SK-N-DZ (cell line): ENCODE results near the gene FXYD1.
"Not testable (repeated sequence)": the region's sequence is repeated elsewhere in the genome, so short reads cannot be mapped to it uniquely, and the experiment has no call there.

Source experiments
- DNase-seq: peaks from one replicate; pipeline ENCODE4 v3.0.0-alpha.2; 2015; ENCODE audit warnings: low spot score

FXYD1 gene

DNA sequence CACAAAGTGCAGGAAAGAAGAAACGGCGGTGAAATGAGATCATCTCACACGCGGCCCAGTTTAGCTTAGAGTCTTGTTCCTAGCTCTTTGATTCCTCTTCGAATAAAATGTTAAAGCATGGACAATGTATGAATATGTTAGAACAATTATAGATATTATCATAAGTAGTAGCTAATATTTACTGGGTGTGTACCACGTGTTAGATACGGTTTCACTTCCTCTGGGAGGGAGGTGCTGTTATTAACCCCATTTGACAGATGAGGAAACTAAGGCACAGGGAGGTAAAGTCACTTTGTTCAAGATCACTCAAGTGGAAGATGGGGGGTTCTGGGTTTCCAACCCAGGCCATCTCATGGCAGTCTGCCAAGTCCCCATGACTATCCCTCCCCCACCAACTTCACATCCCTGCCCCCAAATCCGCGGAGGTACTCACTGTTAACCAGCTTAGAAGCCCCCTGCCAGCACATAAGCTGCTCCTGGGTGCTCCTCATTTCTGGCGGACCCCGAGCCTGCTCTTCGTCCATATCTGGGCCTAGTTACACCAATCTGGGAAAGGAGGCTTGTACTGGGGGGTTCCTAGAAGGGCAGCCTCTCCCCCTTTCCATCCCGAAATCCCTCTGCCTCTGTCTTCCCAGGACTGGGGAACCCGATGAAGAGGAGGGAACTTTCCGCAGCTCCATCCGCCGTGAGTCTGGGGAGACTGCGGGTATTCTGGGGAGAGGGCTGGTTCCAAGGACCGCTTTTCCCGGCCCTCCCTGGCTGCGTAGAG lies 3.4 kb downstream of the FXYD1 start:
- DNase-seq: no peak

- DNase-seq: no peak
Measured at GRCh38 chr19:35142606-35143230, 4.1 kb downstream of the FXYD1 start.

DNA sequence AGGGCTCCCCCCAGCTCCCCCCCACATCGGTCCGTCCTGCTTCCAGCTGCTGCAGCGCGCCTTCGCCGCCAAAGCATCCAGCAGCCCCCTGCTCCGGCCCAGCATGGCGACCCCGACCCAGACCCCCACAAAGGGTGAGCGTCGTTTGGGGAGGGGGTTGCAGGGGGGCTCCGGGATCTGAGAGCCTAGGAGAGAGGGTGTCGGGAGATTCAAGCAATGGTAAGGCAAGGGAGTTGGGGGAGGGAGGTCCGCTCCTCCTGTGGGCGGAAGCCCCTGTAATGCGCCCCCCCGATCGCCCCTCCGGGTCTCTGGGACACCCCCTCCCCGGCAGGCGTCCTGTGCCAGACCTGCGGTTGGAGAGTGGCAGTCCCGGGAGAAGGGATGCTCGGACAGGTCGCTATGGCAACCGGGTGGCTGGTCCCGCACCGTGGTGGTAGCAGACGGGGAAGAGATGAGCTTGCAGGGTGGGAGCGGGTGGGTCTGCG lies 4.6 kb downstream of the FXYD1 start, which contains the start of gene FXYD7:
Gene FXYD7, plus strand, starts transcription at position 25 of the 485 bp plus-strand sequence. Its CDS starts 79 bp downstream, at position 104.
- DNase-seq: peak; percentile 38

- DNase-seq: no peak
Measured at GRCh38 chr19:35143818-35144217, 5.2 kb downstream of the FXYD1 start.

- no peak for DNase-seq
Measured at GRCh38 chr19:35144259-35144599, 5.6 kb downstream of the FXYD1 start.

DNA sequence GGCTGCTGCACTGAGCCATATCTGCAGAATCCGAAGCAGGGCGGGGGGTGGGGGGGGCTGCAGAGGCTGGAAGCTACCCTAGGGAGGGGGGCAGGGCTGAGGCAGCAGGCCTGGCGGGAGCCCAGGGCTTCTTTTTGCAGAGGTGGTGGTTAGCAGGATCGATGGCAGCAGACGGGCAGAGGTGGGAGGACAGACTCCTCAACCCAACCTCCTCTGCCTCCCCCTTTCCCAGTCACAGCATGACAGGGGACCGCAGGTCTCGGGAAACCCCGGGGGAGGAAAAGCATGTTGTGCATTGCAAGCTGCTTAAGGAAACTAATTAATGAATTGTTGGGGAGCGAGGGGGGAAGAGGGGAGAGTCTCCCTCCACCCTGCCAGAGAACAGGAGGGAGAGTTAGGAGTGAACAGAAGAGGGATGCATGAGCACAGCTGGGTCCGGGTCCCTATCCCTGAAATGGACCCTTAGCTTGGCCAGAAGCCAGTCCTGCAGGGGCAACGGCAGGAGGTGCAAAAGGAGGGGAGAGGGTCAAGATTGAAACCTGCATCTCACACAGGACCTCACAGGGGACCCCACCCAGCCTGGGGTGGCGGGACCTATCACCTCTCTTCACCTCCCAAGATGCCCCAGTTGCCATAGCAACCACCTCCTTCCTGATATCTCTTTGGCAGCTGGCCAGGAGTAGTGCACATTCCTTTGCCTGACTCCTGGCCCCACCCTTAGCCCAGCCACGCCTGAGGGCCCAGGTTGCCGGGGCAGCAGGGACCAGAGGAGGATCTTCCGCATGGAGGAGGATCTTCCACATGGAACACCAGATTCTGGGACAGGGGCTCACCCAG lies 6.2 kb downstream of the FXYD1 start:
- peak; percentile 16 for DNase-seq

GRCh38 chr19:35146746-35147459 lies 8.3 kb downstream of the FXYD1 start:
- DNase-seq: no peak

DNA sequence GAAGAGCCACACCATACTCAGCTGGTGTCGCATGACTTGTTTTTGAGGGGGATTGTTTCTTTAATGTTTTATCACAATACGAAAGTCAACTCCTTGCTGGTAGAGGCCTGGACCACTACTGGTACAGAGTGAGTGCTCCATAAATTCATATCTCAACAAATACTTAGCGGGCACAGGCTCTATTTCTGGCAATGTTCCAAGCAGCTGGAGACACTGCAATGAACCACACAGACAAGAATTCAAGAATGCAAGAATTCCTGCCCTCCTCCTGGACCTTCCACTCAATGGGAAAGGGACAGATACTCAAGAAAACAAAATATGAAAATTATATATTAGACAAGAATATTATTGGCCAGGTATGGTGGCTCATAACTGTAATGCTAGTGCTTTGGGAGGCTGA lies 10.8 kb downstream of the FXYD1 start:
- DNase-seq: no peak

- no peak for DNase-seq
Measured at GRCh38 chr19:35150445-35150844, 11.8 kb downstream of the FXYD1 start.

DNA sequence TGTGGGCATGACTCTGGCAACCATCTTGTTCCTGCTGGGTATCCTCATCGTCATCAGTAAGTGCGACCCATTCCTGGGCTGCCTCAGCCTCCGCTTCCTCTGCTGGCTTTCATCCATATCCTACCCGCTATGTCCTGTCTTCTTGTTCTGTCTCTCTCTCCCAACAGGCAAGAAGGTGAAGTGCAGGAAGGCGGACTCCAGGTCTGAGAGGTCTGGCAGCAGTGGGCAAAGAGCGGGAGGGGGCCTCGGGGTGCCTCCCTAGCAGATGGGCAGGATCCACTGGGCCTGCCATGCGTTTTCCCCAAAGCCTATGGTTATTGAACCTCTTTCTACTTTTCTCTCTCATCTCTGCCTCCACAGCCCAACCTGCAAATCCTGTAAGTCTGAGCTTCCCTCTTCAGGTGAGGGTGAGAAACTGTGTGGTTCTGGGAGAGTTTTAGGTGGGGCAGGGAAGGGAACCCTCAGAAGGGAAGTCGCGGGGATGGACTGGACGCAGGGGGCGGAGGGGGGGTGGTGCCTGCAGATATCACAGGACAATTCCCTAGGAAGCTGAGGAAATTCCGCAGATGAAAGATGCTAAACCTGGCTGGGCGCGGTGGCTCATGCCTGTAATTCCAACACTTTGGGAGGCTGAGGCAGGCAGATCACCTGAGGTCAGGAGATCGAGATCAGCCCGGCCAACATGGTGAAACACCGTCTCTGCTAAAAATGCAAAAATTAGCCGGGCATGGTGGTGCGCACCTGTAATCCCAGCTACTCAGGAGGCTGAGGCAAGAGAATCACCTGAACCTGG lies 12.8 kb downstream of the FXYD1 start:
- no peak for DNase-seq

GRCh38 chr19:35153129-35153522 lies 14.5 kb downstream of the FXYD1 start:
- DNase-seq: not testable (repeated sequence)

GRCh38 chr19:35153701-35154524 lies 15.3 kb downstream of the FXYD1 start:
- DNase-seq: no peak

DNA sequence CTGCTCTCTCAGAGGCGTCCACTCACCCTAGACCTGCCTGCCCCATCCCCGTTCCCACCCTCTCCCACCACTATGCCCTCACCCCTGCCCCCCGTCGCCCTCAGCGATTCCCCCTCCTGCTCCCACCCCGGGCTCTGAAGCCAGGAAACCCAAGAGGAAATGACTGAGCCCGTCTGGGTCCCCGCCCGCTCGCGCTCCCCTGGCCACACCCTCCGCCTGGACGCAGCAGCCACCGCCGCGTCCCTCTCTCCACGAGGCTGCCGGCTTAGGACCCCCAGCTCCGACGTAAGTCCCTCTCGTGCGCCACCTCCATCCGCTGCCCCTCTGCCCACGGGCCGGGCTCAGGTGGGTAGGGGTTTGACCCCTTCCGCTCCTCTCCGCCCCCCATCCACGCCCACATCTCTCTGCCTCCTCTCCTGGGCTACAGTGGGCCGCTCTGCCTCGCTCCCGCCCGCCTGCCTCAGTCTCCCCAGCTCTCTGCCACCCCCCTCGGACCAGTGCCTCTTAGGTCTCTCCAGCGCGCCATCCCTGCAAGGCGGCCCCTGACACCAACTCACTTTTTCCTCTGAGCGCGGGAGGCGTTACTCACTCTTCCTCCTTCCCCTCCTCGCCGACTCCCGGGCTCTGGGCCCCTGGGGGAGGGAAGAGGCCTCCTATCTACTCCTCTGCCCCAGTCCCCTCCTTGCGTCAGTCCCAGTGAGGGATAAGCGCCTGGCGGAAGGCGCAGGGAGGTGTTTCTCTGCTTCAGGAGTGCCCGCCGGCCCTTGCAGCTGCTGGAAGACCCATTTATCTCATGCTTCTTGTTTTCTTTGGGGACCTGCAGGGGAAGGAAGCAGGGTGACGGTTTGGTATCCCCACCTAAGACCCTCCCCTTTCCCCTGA lies 16.1 kb downstream of the FXYD1 start, which contains the start of gene FXYD5:
Gene FXYD5, plus strand, starts transcription at position 211 of the 882 bp plus-strand sequence. CDS start 816 bp downstream, outside the sequence.
- no peak for DNase-seq

- DNase-seq: no peak
Measured at GRCh38 chr19:35155441-35155840, 16.8 kb downstream of the FXYD1 start.

DNA sequence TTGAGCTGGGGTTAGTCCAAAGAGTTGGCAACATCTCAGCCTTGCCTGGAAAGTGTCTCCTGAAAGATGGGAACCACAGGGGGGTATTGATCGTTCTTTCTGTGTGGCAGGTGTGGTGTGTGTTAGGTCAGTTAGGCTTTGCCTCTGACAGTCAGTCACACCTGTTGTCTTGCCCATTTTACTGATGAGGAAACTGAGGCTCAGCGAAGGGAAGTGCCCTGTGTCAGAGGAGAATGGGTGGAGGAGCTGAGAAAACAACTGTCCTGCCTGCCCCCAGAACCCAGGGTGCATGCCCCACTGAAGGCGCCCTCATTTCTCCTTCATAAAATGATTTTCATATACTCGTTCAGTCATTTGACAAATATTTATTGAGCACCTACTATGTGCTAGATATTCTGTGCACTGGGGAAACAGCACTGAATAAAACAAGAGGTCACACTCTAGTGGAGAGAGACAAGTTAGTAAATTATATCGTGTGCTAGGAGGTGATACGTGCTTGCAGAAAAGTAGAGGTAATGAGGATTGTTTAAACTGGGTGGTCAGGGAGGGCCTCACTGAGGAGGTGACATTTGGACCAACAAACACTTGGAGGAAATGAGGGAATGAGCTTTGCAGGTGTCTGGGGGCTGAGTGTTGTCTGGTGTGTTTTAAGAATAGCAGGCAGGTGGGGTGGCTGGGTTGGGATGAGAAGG lies 17.5 kb downstream of the FXYD1 start:
- DNase-seq: no peak

GRCh38 chr19:35156673-35157014 lies 18.0 kb downstream of the FXYD1 start:
- no peak for DNase-seq

GRCh38 chr19:35157431-35157830 lies 18.8 kb downstream of the FXYD1 start:
- no peak for DNase-seq

GRCh38 chr19:35159606-35160005 lies 21.0 kb downstream of the FXYD1 start:
- DNase-seq: no peak
